ENCODE measurements around the gene IGF2.

Gene IGF2

GRCh38 chr11:2169626-2170570, 30.7 kb upstream of the IGF2 start:
- DNase-seq = no peak

- DNase-seq = no peak
These were observed 29.8 kb upstream of the IGF2 start for GRCh38 chr11:2169005-2169378.

- no peak for DNase-seq
These were observed 29.3 kb upstream of the IGF2 start for GRCh38 chr11:2168286-2169004.

GRCh38 chr11:2167141-2168045, 28.2 kb upstream of the IGF2 start:
- no peak for DNase-seq

- peak; percentile 83 for DNase-seq
These were observed 27.1 kb upstream of the IGF2 start for GRCh38 chr11:2166091-2166851.

GRCh38 chr11:2165571-2165970, 26.4 kb upstream of the IGF2 start:
- no peak for DNase-seq

- DNase-seq = no peak
These were observed 25.8 kb upstream of the IGF2 start for GRCh38 chr11:2164861-2165555.

- DNase-seq = no peak
These were observed 24.9 kb upstream of the IGF2 start for GRCh38 chr11:2164081-2164480.

GRCh38 chr11:2163428-2163978, 24.3 kb upstream of the IGF2 start:
- DNase-seq = no peak

GRCh38 chr11:2160736-2161259, 21.6 kb upstream of the IGF2 start, which contains the start of gene INS:
Gene INS, minus strand, starts transcription at chr11:2161209. Its CDS starts 238 bp downstream, at chr11:2160971.
- no peak for DNase-seq

GRCh38 chr11:2159536-2160413, 20.6 kb upstream of the IGF2 start:
- no peak for DNase-seq

GRCh38 chr11:2158966-2159365, 19.8 kb upstream of the IGF2 start:
- no peak for DNase-seq

GRCh38 chr11:2158296-2158737, 19.1 kb upstream of the IGF2 start:
- no peak for DNase-seq

- DNase-seq = no peak
These were observed 18.3 kb upstream of the IGF2 start for GRCh38 chr11:2157294-2158040.

- DNase-seq = peak; percentile 85
These were observed 17.4 kb upstream of the IGF2 start for GRCh38 chr11:2156416-2157182.

GRCh38 chr11:2155511-2155910, 16.3 kb upstream of the IGF2 start:
- DNase-seq = no peak

- DNase-seq = no peak
These were observed 15.7 kb upstream of the IGF2 start for GRCh38 chr11:2154889-2155288.

- no peak for DNase-seq
These were observed 15.0 kb upstream of the IGF2 start for GRCh38 chr11:2154195-2154585.

Data from eye (tissue), 1 donor.